Measurements from ENCODE around the gene GGT7. TPM values are rescaled to one million over a fixed set of nuclear protein-coding genes. Genes with fewer than 3 reads are reported as not detected.

The GGT7 gene
- total and polyA plus RNA-seq, 9 of the 15 experiments (the other 6 are each of a cell fraction or from before 2014, with no cell fraction given): 0.04 to 18.3 (median 5.9) TPM

GRCh38 chr20:34888468-34888867 is 15.8 kb upstream of the GGT7 start (continued):
- TF ChIP-seq ZNF639 (CRISPR knock-in tag; conservative IDR thresholded peaks at IDR 0.05 in 1 of 2, IDR thresholded peaks at IDR 0.05 in 1 of 2) (peak in 1 of 2 experiments; percentile 35; a peak in 1 of 4 replicates), E2F6 (IDR thresholded peaks at IDR 0.05; ENCODE audit: borderline replicate concordance in 1 of 2, extremely low read depth in 1 of 2, insufficient read depth in 1 of 2, insufficient read length in 1 of 2, low read depth in 1 of 2, low read length in 1 of 2, poor library complexity in 1 of 2, severe bottlenecking in 1 of 2) (no peak), SIN3B (IDR thresholded peaks at IDR 0.05; ENCODE audit: low read depth) (no peak), TRIM28 (IDR thresholded peaks at IDR 0.05) (peak; percentile 98), NBN (IDR thresholded peaks at IDR 0.05; ENCODE audit: low read depth) (peak; percentile 75; the same call in 1 of the 2 replicates), ZNF830 (CRISPR knock-in tag; IDR thresholded peaks at IDR 0.05) (no peak), ZNF277 (CRISPR knock-in tag; IDR thresholded peaks at IDR 0.05; ENCODE audit: borderline replicate concordance) (no peak), ZBTB40 (IDR thresholded peaks at IDR 0.05) (peak; percentile 32; the same call in 1 of the 2 replicates), ZBTB40 (CRISPR knock-in tag; IDR thresholded peaks at IDR 0.05) (no peak), RBM25 (IDR thresholded peaks at IDR 0.05; ENCODE audit: low read depth, low read length, severe bottlenecking) (no peak)
